ENCODE results near the gene ZNG1A.
"Not testable (repeated sequence)": the region's sequence is repeated elsewhere in the genome, so short reads cannot be mapped to it uniquely, and the experiment has no call there.

ZNG1A gene

DNA sequence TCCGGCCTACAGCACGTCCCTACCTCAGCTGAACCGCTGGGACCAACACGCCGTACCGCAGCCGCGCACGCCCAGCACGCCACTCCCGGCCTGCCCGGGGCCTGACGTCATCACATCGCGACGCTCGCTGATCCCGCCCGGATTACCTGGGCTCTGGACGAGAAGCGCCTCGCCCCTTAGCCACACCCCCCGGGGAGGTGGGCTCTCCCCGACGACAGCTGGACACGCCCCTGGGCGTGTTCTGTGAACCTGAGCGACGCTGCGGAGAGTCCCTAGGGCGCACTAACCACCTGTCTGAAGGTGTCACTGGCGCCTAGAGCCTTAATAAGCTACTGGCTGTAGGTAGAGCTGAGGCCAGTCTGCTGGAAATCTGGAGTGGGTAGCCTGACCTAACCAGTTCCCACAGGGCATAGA is at the start of gene ZNG1A:
Gene ZNG1A, minus strand, starts transcription at position 87 of the 414 bp plus-strand sequence. CDS start 87 bp downstream, outside the sequence.
- peak; percentile 75 for DNase-seq

DNA sequence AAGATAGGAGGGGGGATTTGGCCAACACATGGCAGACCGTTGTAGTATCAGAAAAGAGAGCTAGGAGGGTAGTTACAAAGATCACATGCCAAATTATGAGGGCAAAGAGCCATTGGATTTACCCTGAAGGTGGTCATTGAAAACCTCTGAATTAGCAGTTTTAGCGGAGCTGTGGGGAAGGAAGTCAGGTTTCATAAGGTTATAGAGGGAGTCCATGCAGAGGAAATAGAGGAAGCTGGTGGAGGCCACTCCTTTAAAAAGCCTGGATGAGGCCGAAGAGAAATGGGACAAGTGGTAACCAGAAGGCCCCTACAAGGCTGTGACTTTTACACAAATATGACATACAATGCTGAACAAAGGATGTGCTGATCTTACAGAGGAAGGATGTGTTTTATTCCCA is 49.0 kb upstream of the ZNG1A start:
- no peak for DNase-seq

DNA sequence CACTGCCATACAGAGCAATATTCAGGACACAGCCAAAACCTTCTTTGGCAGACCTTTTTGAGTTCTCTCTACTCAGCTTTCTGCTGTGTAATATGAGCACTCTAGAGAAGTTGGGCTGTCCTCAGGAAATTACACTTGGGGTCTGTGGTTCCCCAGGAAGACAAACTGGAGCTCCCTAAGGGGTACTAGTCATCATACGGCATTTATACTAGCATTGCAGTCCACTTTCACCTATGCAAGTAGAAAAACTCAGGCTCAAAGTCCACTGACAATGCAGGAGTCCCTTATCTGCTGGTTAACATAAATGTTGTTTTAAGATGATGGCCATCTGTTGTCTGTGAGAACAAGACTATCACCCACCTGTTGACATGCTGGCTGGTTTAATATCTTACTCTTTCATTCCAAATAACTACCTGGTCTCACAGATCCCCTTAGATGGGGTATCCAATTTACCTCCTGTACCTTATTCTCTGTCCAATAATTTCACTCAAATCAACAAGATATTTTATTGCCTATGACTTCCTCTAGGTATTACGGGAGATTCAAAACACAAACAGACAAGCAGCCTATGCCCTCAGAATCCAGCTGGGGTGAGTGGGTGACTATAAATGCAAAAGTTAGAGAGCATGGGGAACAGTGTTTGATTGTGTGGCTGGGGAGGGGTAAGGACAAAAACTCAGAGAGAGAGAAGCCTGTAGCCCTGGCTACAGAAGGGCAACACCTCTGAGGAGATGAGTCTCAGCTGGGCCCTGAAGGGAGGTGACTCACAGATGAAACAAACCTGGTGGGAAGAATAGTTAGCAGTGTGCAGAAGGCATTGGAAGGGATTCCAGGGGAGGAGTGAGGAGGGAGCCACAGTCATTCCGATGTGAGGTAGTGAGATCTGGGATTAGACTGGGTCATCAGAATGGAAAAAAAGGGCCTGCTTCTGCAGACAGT is 46.0 kb upstream of the ZNG1A start:
- no peak for DNase-seq

DNA sequence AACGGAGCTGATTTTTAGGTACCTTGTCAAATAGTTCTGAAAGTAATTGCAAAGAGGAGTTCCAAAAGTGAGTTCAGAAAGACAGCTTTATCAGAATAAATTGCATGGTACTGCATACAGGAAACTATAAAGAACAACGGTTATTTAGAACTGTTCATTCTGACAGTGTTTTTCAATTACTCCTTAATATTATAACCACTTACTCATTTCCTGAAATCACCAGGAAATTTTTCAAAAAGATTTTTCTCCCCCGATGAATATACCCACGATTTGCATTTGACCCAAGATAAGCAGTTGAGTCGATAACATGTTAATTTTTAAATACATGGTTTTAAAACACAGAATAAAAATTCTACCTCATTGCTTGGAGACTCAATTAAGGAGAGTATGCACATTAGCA is 45.2 kb upstream of the ZNG1A start:
- no peak for DNase-seq

DNA sequence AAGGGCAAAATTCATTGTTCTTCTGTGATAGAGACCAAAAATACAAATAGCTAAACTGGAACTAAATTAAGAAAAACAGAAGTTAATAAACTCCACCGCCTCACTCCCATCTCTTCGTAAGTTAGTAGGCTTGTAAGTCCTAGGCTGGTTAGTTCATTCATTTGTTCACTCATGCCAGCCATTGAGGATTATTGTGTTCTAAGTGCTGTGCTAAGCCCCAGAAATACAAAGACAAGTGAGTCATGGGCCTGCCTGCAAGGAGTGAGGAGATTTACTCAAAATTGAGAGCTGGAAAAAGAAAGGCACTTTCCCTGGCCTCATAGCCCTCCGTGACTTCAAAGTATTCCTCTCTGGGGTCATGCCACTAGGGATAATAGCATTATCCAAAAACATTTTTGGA is 44.3 kb upstream of the ZNG1A start:
- no peak for DNase-seq

DNA sequence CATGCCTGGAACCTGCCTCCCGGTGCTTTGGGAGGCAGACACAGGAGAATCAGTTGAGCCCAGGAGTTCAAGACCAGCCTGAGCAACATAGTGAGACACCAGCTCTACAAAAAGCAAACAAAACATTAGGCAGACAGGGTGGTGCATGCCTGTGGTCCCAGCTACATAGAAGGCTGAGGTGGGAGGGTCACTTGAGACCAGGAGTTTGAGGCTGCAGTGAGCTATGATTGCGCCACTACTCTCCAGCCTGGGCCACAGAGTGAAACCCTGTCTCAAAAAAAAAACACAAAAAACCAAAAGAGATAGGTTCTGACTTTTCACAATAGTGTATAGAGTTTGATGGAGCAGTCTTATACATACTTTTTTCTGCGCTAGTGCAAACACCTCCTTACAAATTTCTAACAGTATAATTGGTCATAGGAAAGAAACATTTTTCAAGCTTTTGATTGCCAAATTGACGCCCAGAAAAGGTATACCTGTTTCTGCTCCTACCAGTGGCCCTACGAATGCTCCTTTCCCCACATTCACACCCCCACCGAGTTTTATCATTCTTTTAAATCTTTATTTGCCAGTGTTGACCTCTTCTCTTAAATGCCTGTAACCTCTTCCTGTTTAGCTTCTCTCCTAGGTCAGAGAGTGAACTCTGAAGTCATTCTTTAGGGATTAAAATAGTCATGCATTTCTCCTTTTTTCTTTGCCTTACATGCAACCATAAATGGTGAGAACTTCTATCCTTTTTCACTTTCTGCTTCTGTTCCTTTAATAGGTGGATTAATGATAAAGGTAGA is 43.3 kb upstream of the ZNG1A start:
- no peak for DNase-seq

DNA sequence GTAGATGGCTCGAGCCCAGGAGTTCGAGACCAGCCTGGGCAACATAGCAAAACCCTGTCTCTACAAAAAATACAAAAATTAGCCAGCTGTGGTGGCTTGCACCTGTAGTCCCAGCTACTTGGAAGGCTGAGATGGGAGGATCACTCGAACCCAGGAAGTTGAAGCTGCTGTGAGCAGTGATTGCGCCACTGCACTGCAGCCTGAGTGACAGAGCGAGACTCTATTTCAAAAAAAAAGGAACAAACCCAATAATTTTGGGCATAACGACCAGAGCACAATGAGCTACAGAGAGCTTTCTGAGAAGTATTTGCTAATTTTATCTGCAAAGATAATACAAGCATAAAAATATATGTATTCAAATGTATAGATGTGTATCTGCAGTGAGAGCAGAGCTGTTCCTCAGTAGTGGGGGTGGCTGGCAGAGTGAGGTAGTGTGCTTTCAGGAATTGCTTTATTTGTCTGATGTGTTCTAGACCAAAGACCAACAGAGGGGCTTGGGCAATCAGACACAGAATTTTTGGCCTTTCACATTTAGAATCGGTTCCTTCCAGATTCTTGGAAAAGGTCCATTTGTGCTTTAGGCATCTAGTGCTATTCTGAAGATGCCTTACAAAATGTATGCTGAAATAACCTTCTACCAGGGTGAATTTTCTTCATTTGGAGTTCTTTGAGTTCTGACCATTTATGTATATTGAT is 41.0 kb upstream of the ZNG1A start:
- no peak for DNase-seq

DNA sequence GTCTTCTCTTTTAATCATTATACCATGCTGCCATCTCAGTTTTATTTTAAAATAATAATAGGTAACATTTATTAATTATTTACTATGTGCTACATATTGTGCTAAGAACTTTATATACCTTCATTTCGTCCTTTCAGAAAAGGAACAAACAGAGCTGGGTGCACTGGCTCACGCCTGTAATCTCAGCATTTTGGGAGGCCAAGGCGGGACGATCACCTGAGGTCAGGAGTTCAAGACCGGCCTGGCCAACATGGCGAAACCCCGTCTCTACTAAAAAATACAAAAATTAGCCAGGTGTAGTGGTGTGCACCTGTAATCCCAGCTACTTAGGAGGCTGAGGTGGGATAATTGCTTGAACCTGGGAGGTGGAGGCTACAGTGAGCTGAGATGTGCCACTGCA is 40.2 kb upstream of the ZNG1A start:
- not testable (repeated sequence) for DNase-seq

DNA sequence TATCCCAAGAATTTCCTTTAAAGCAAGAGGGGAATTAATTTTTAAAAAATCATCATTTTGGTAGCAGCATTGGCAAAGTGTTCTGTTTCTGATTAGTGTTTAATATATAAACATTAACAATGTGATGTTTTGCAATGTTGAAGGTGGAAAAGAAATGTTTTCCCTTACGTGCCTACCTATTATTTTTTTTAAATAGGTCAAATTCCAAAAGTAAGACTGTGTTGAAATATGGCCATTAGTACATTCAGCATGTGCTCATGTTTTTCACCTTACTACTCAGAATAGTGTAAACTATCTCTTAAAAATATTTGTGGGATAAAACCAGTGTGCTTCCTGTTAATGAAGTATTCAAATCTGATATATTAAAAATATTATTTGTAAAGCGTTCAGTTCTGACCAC is 39.1 kb upstream of the ZNG1A start:
- no peak for DNase-seq

DNA sequence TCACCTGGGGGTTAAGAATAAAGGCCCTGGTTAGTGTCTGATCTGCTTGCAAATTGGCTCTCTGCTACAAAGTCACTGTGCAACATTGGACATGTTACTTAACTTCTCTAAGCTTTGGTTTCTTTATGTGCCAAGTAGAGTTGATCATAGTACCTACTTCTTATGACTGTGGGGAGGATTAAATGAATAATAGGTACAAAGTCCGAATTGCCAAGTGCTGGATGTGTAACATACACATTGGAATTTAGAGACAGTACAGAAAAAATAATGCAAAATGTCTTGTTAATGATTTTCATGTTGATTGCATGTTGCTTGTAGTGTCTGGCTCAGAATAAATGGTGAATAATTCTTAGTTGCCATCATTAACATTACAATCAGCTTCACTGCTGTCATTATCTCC is 38.0 kb upstream of the ZNG1A start:
- no peak for DNase-seq

DNA sequence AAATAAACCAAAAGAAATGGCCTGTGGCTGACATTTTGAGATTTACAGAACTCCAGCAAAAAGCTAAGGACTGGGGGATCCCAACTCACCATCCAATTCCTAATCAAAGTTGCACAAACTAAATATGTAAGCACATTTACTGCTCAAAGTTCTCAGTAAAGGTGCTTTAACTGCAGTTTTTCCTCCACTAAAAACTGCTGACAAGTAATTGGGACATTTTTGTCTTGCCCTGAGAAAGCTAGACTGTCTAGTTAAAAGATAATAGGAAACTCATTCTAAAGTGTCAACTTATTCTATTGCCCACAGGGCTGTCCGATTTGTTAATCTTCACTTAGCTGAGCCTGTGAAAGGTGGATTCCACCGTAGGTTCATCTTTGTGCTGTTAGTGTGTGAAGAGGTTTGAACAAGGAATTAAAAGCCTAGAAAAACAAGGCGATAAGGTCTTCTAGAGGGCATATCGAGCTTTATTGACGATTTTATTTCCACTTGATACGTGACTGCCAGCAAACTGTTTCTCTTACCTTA is 36.8 kb upstream of the ZNG1A start:
- DNase-seq, result no peak

DNA sequence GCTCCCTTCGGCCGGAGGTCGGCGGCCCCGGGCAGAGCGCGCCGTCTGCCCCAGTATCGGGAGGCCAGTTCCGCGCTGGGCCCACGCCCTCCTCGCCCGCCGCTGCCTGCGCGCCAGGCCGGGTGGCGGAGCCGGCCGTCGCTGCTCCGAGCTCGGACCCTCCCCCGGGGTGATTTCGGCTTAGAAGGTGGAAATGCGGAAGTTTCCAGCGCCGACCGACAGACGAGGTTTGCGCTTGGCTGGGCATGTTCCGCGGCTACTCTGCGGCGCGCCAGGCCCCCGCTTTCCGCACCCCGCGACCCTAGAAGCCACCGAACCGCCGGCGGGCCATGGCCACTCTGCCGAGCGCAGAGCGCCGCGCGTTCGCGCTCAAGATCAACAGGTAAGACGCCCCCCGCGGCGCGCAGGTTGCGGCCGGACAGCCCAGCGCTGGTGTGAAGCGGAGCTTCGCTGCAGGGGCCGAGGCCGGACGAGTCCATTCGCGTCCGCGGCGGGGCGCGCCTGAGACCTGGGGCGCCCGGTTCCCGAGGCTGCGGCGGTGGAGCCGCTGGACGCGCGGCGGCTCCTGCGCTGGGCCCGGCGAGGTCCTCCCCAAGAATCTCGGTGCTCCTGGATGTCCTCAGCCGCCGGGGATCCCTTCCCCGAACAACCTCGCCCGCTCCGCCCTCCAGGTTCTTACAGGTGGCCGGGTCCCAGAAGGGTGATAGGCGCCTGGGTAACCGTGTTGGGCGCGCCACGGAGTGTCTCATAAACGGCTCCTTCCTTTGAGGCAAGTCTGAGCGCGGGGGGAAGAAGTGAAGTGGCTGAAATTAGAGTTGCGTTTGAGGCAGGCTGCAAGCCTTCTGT is 36.0 kb upstream of the ZNG1A start, which contains the start of gene DOCK8:
Gene DOCK8, plus strand, starts transcription at position 218 of the 846 bp plus-strand sequence. Its CDS starts 112 bp downstream, at position 330.
- peak; percentile 75 for DNase-seq

DNA sequence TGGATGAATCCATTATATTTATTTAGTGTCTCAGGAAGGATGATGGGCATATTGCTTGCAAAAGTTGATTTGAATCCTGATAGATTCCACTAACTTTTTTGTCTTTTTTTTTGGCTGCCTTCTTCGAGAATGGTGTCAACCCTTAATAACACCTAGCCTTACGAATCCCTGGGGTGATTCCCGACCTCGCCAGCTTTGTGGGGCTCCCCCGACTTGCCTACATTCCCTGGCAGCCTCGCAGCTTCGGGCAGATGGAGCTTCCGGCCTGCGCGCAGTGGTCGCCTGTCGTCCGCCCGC is 35.4 kb upstream of the ZNG1A start:
- no peak for DNase-seq

DNA sequence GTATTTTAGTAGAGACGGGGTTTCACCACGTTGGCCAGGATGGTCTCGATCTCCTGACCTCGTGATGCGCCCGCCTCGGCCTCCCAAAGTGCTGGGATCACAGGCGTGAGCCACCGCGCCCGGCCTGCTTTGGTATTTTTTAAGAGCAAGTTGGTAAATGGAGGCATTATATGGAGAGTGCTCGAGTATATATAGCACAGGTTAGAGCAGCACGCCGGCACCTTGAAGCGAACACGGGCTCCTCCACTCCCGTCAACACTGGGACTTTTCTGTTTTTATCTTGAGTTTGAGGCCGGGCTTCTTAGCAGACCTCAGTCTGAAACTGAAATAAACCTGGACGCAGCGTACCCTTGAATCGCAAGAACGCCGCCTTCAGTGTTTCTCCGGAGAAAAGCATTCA is 35.0 kb upstream of the ZNG1A start:
- DNase-seq, result not testable (repeated sequence)

DNA sequence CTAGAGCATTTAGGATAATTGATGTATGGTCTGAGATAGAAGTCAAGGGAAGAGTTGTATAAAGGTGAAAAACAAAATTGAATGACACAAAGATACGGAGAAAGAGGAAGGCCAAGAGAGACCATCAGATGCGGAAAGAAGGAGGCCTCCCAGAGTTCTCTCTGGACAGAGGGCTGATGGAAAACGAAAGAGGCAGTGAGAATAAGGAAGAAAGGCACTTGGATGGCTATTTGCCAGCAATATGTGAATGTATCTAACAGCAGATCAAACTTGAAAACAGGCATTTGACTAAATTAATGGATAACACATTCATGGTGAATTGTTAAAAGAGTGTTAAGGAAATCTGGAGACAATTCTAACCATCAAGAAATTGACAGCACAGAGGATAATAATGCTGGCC is 33.4 kb upstream of the ZNG1A start:
- DNase-seq, result no peak

DNA sequence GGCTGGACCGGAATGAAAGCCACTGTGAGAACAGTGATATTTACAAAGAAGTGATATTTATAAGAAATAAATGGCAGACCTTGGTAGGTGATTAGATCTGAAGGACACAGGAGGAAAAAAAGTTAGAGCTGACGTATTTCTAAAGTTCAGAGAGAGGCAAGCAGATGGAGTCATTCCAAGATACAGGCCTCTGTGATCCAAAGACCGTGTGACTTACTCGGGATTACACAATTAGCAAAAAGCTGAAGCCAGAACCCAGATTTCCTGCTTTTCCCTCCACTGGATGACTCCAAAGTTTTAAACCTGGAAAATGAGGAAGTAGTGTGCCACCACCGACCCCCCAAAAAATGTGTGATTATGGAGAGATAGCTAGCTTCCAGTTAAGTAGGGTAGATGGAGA is 32.7 kb upstream of the ZNG1A start:
- no peak for DNase-seq

DNA sequence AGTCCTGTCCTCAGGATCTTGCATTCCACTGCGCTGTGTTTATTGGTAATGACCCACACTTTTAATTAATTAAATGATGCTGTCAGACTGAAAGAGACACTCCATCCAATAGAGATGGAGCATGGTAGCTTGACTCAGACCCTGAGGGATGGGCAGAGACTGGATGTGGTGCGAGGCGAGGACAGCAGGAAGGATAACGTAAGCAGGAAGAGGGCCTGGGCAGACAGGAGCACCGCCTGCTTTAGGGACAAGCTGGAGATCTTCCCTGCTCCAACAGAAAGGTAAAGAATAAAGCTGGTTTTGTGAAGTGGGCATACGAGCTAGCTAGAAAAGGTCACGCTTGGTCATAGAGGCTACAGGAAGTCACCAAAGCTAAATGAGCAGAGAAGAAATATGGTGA is 32.2 kb upstream of the ZNG1A start:
- DNase-seq, result no peak

DNA sequence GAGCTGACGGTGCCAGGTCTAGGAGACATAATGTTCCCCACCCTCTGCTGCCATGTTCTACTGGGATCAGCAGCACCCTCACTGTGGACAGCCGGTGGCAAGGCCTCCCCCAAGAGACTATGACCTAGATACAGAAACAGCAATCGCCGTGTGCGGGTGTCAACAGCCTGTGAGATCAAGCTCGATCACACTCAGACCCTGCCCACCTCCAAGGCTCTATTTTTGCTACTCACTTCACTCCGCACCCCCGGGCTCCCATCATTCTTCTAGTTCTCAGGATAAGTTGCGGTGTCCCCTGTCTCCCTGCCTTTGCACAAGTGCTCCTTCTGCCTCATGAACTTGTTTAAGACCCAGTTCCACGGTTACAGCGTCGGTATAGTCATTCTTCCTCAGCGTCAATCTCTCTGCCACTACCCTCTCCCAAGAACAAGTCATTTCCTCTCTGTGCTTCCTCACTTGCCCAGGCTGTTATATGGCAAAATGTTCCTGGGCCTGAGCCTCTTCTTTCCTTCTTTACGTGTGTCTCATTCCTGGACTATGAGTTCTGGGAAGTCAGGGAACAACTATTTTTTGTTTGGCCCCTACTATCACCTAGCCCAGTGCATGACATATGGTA is 30.4 kb upstream of the ZNG1A start:
- no peak for DNase-seq

DNA sequence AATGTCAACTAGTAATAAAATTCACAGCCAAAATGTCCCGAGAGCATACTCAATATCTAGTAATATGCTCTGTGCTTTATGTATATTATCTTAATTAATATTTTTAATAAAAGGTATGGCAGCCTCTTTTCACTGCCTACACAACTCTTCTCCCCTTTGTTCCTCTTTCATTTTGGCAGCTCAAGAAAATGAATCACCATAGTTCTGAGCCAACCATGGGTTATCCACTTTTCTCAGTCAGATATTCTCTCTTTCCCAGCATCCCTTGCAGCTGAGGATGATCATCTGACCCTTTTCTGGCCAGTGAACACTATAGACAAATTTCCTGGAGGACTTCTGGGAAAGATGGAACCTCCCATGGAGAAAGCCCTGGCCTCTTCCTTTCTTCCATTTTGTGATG is 27.6 kb upstream of the ZNG1A start:
- no peak for DNase-seq

DNA sequence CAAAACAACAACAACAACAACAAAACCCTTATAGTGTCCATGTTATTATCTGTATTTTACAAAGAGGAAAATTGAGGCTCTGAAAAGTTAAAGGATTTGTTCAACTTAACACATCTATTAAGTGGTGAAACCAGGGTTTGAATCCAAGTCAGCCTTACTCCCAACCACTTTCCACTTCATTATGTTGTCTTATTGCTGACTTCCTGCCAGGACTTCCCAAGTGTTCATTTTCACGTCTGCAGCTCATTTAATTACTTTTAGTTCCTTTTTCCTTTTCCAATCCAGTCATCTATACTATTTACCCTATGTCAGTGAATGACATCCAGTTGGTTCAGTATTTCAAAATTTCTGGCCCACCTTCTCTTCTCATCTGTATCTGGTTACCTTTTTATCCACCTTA is 20.7 kb upstream of the ZNG1A start:
- DNase-seq, result not testable (repeated sequence)

DNA sequence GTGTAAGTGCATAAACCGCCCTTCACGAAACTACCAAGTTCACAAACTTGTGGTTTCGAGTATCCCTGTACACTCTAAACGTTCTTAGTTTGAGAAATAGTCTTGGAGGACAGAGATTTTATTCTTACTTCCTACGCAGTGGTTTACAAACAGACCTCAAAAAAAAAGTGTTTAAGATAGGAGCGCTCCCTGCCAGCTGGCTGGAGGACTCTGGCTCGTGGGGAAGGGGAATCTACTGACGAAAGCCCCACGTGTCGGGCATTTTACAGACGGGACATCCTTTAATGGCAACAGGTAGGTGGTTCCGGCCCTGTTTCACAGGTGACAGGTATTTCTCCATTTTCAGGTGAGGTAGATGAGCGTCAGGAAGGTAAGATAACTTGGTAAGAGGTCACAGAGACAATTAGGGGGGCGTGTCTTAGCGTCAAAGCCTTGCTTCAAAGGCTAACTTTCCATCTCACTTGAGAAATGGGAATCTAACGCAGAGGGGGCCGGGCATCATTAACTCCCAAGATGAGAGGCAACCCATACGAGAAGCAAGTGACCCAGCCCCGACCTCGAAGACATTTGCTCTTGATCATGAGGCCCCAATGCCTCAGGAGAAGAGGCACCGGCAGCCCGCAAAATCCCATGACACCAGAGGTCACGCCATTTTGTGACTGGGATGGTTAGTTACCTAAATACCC is 573 bp downstream of the ZNG1A start:
- peak; percentile 27 for DNase-seq

Data from stimulated activated CD8-positive, alpha-beta memory T cell treated with anti-CD3 and anti-CD28 coated beads, Interleukin-4, amount 100 ng/mL, for 48 hours (primary cell).